Peyer's patch (tissue), 4 donors: Measurements from ENCODE around the gene MYCN.

Experiments used
- POLR2A ChIP-seq, 2 donors: fragments of 450-650 bp; IDR thresholded peaks; one replicate each; pipeline ENCODE4 v1.5.1; 2017; ENCODE audit warnings: antibody characterized with exemption in 2 of 2, mild to moderate bottlenecking in 2 of 2, moderate library complexity in 2 of 2
- TF ChIP-seq, protein P1 (sequence below), 6 experiments: fragments of 450-650 bp in 4 of 6; fragments of 200-600 bp in 2 of 6; sonication (generic) in 1 of 6; IDR thresholded peaks; one replicate each; pipeline ENCODE4 v1.5.1; 2017 to 2019; ENCODE audit warnings: antibody characterized with exemption in 6 of 6, mild to moderate bottlenecking in 3 of 6, moderate library complexity in 1 of 6

GRCh38 chr2:15953147-15953630 lies 12.8 kb downstream of the MYCN start:
- no peak for TF ChIP-seq POLR2A (IDR thresholded peaks at IDR 0.05)
- TF ChIP-seq, protein P1, sequence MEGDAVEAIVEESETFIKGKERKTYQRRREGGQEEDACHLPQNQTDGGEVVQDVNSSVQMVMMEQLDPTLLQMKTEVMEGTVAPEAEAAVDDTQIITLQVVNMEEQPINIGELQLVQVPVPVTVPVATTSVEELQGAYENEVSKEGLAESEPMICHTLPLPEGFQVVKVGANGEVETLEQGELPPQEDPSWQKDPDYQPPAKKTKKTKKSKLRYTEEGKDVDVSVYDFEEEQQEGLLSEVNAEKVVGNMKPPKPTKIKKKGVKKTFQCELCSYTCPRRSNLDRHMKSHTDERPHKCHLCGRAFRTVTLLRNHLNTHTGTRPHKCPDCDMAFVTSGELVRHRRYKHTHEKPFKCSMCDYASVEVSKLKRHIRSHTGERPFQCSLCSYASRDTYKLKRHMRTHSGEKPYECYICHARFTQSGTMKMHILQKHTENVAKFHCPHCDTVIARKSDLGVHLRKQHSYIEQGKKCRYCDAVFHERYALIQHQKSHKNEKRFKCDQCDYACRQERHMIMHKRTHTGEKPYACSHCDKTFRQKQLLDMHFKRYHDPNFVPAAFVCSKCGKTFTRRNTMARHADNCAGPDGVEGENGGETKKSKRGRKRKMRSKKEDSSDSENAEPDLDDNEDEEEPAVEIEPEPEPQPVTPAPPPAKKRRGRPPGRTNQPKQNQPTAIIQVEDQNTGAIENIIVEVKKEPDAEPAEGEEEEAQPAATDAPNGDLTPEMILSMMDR (IDR thresholded peaks at IDR 0.05) = no peak
